Caco-2 (cell line): ENCODE measurements around the gene CDH20. TPM values are rescaled to one million over a fixed set of nuclear protein-coding genes. Genes with fewer than 3 reads are reported as not detected.

Experiments used
- BruUV-seq: library from RNA; stranded (reverse); fragments of 400-500 nt; replicated peaks from 2 replicates; lab custom pipeline; 2021; lab: Mats Ljungman, UMichigan
- CTCF ChIA-PET: fragments of 300-600 bp; sonication (Branson Sonifier 250); formaldehyde crosslinking; loops from one replicate; lab custom pipeline; 2022; ENCODE audit warnings: antibody characterized with exemption; lab: Charles Lee
- POLR2A ChIA-PET: fragments of 300-600 bp; sonication (Branson Sonifier 250); formaldehyde crosslinking; loops from one replicate; lab custom pipeline; 2022; ENCODE audit warnings: antibody characterized with exemption; lab: Charles Lee
- DNase-seq, 2 experiments: peaks; one replicate each; pipeline versions ENCODE4 v3.0.0 to v3.0.0-alpha.2; 2020 to 2022
- H3K27me3 ChIP-seq: replicated peaks from 2 replicates; pipeline ENCODE4 v1.6.0; 2011; ENCODE audit warnings: low read length; ENCODE audit not compliant: control insufficient read depth, insufficient read depth
- H3K36me3 ChIP-seq: 2 replicates; pipeline ENCODE4 v1.5.1; 2011; ENCODE audit warnings: low read length; ENCODE audit not compliant: control insufficient read depth, insufficient read depth
- H3K4me1 ChIP-seq: fragments of 250-450 bp; sonication (Bioruptor Pico); 2 replicates; pipeline ENCODE4 v1.5.1; 2020; ENCODE audit warnings: mild to moderate bottlenecking
- H3K4me3 ChIP-seq: 2 replicates; pipeline ENCODE4 v1.5.1; 2011; ENCODE audit warnings: low read depth, mild to moderate bottlenecking, control low read depth, low read length
- H3K9me3 ChIP-seq: fragments of 250-450 bp; sonication (Bioruptor Pico); 2 replicates; pipeline ENCODE4 v1.5.1; 2020; ENCODE audit warnings: mild to moderate bottlenecking, moderate library complexity
- H3K27ac Mint-ChIP-seq: one replicate; pipeline ENCODE4 v1.8.0; 2022; ENCODE audit warnings: mixed read lengths; ENCODE audit not compliant: unreplicated experiment
- H3K27me3 Mint-ChIP-seq: one replicate; pipeline ENCODE4 v1.8.0; 2022; ENCODE audit warnings: mixed read lengths; ENCODE audit not compliant: insufficient read depth, unreplicated experiment
- H3K36me3 Mint-ChIP-seq: one replicate; pipeline ENCODE4 v1.8.0; 2022; ENCODE audit warnings: mild to moderate bottlenecking, mixed read lengths; ENCODE audit not compliant: insufficient read depth, unreplicated experiment
- H3K4me1 Mint-ChIP-seq: one replicate; pipeline ENCODE4 v1.8.0; 2022; ENCODE audit warnings: low read depth, mixed read lengths; ENCODE audit not compliant: unreplicated experiment
- H3K4me3 Mint-ChIP-seq: one replicate; pipeline ENCODE4 v1.8.0; 2022; ENCODE audit warnings: mild to moderate bottlenecking, moderate library complexity, mixed read lengths; ENCODE audit not compliant: unreplicated experiment
- H3K9me3 Mint-ChIP-seq: one replicate; pipeline ENCODE4 v1.8.0; 2022; ENCODE audit warnings: mixed read lengths; ENCODE audit not compliant: unreplicated experiment
- CTCF ChIP-seq, 2 experiments: fragments of 200-600 bp in 1 of 2; IDR thresholded peaks; 1 replicate in 1 of 2; 2 replicates in 1 of 2; pipeline versions ENCODE4 v1.5.1 to v1.8.0; 2011 to 2022; ENCODE audit warnings: antibody characterized with exemption in 1 of 2, control low read depth in 1 of 2, inconsistent platforms in 1 of 2, low read depth in 1 of 2, low read length in 1 of 2, mild to moderate bottlenecking in 1 of 2, moderate library complexity in 1 of 2; ENCODE audit not compliant: insufficient read depth in 1 of 2, severe bottlenecking in 1 of 2, unreplicated experiment in 1 of 2
- intact Hi-C: fragments of 100-400 bp; cut with micrococcal nuclease; formaldehyde crosslinking; loops from one replicate; pipeline ENCODE4 v1.10.0; 2022; ENCODE audit not compliant: unreplicated experiment
- total RNA-seq: library from RNA; stranded (reverse); gene quantifications from 2 replicates; pipeline ENCODE4 v1.2.3, GENCODE V29; 2022

The CDH20 gene
- total RNA-seq, 1 experiment from 2014 or later: not detected

- no peaks in the 10 kb centered on the region for H3K4me1 Mint-ChIP-seq
- H3K27me3 Mint-ChIP-seq: peaks cover 8% of the 10 kb centered on the region
- no peak overlapping the region for H3K4me3 Mint-ChIP-seq
- DNase-seq: no peak
- ChIA-PET CTCF (no interaction called here), POLR2A (no interaction called here)
- Histone ChIP-seq H3K27me3 (no peaks in the 10 kb centered on the region), H3K4me1 (no peaks in the 10 kb centered on the region), H3K4me3 (no peak overlapping the region), H3K9me3 (no peaks in the 10 kb centered on the region), H3K36me3 (no peaks in the 10 kb centered on the region)
- no peak for TF ChIP-seq CTCF (IDR thresholded peaks at IDR 0.05; ENCODE audit: insufficient read depth in 1 of 2, low read depth in 1 of 2, low read length in 1 of 2, severe bottlenecking in 1 of 2, unreplicated experiment in 1 of 2)
- BruUV-seq: no TSS peak
- H3K27ac Mint-ChIP-seq: no peak overlapping the region
- H3K36me3 Mint-ChIP-seq: no peaks in the 10 kb centered on the region
- intact Hi-C loops: no loop called here
- no peaks in the 10 kb centered on the region for H3K9me3 Mint-ChIP-seq
These were observed 18.8 kb downstream of the CDH20 start for GRCh38 chr18:61352059-61352458.

GRCh38 chr18:61352611-61353010 lies 19.4 kb downstream of the CDH20 start:
- H3K4me3 ChIP-seq: no peak overlapping the region
- Mint-ChIP-seq H3K9me3 (no peaks in the 10 kb centered on the region), H3K27ac (no peak overlapping the region), H3K4me3 (no peak overlapping the region), H3K27me3 (peaks cover 8% of the 10 kb centered on the region), H3K4me1 (no peaks in the 10 kb centered on the region), H3K36me3 (no peaks in the 10 kb centered on the region)
- ChIA-PET CTCF (no interaction called here), POLR2A (no interaction called here)
- intact Hi-C loops: no loop called here
- BruUV-seq: no TSS peak
- H3K4me1 ChIP-seq: no peaks in the 10 kb centered on the region
- H3K27me3 ChIP-seq: no peaks in the 10 kb centered on the region
- DNase-seq: no peak
- no peak for TF ChIP-seq CTCF (IDR thresholded peaks at IDR 0.05; ENCODE audit: insufficient read depth in 1 of 2, low read depth in 1 of 2, low read length in 1 of 2, severe bottlenecking in 1 of 2, unreplicated experiment in 1 of 2)
- H3K36me3 ChIP-seq: no peaks in the 10 kb centered on the region
- H3K9me3 ChIP-seq: no peaks in the 10 kb centered on the region

GRCh38 chr18:61360404-61361383 lies 27.5 kb downstream of the CDH20 start:
- TF ChIP-seq CTCF (IDR thresholded peaks at IDR 0.05; ENCODE audit: insufficient read depth in 1 of 2, low read depth in 1 of 2, low read length in 1 of 2, severe bottlenecking in 1 of 2, unreplicated experiment in 1 of 2): no peak
- CTCF ChIA-PET: no interaction called here
- Histone ChIP-seq H3K4me1 (no peaks in the 10 kb centered on the region), H3K27me3 (no peaks in the 10 kb centered on the region), H3K4me3 (no peak overlapping the region), H3K9me3 (no peaks in the 10 kb centered on the region), H3K36me3 (no peaks in the 10 kb centered on the region)
- POLR2A ChIA-PET: no interaction called here
- no peaks in the 10 kb centered on the region for H3K9me3 Mint-ChIP-seq
- H3K27ac Mint-ChIP-seq: no peak overlapping the region
- peaks cover 3% of the 10 kb centered on the region for H3K27me3 Mint-ChIP-seq
- no peak overlapping the region for H3K4me3 Mint-ChIP-seq
- intact Hi-C loops: no loop called here
- DNase-seq: no peak
- no TSS peak for BruUV-seq
- H3K4me1 Mint-ChIP-seq: no peaks in the 10 kb centered on the region
- no peaks in the 10 kb centered on the region for H3K36me3 Mint-ChIP-seq
